ENCODE results near the gene ZNF280B.

GRCh38 chr22:22523494-22523893, 15.0 kb upstream of the ZNF280B start:
- TF ChIP-seq CTCF (IDR thresholded peaks at IDR 0.05) (no peak), POLR2A (IDR thresholded peaks at IDR 0.05) (no peak)

Data from uterus (tissue), 2 donors.